SK-N-SH (cell line): ENCODE measurements around the gene MGAT4A. TPM values are rescaled to one million over a fixed set of nuclear protein-coding genes. Genes with fewer than 3 reads are reported as not detected.

Source experiments
- CTCF ChIA-PET: fragments of 300-600, 350-600 bp; formaldehyde crosslinking; extraction: SDS; loops from one replicate; lab custom pipeline; 2021; lab: Yijun Ruan, JAX
- POLR2A ChIA-PET: fragments of 350-600 bp; sonication (Branson Sonifier 250); formaldehyde crosslinking; extraction: SDS; loops from one replicate; lab custom pipeline; 2020; ENCODE audit warnings: antibody characterized with exemption, inconsistent platforms; lab: Yijun Ruan, JAX
- DNase-seq: peaks from one replicate; pipeline ENCODE4 v3.0.0; 2012
- H2AFZ ChIP-seq: fragments of 200-600 bp; sonication (generic); 2 replicates; pipeline ENCODE4 v1.8.1; 2016; ENCODE audit warnings: antibody characterized with exemption, mild to moderate bottlenecking, low read depth
- H3F3A ChIP-seq: fragments of 200-600 bp; sonication (generic); replicated peaks from 2 replicates; pipeline ENCODE3; 2016; ENCODE audit warnings: antibody characterized with exemption, mild to moderate bottlenecking; ENCODE audit not compliant: insufficient read depth
- H3K27ac ChIP-seq, 2 experiments: fragments of 200-500 bp in 1 of 2; fragments of 200-600 bp in 1 of 2; sonication (Bioruptor generic) in 1 of 2; sonication (generic), shearing (Covaris generic) in 1 of 2; 2 replicates each; pipeline versions ENCODE4 v1.5.1 to v1.6.1; 2014 to 2016; ENCODE audit warnings: low read depth in 2 of 2, inconsistent platforms in 1 of 2, low read length in 1 of 2, mild to moderate bottlenecking in 1 of 2, mixed read lengths in 1 of 2
- H3K27me3 ChIP-seq: fragments of 200-600 bp; sonication (generic), shearing (Covaris generic); 2 replicates; pipeline ENCODE4 v1.6.1; 2016; ENCODE audit warnings: mixed run types; ENCODE audit not compliant: insufficient read depth
- H3K36me3 ChIP-seq, 2 experiments: fragments of 200-500 bp in 1 of 2; fragments of 200-600 bp in 1 of 2; sonication (Bioruptor generic) in 1 of 2; sonication (generic) in 1 of 2; replicated peaks in 1 of 2; 2 replicates each; pipeline versions ENCODE3 to v1.5.1; 2014 to 2016; ENCODE audit warnings: low read length in 1 of 2, mild to moderate bottlenecking in 1 of 2; ENCODE audit not compliant: insufficient read depth in 2 of 2, control insufficient read depth in 1 of 2
- H3K4me1 ChIP-seq, 2 experiments: fragments of 200-500 bp in 1 of 2; fragments of 200-600 bp in 1 of 2; sonication (Bioruptor generic) in 1 of 2; sonication (generic), shearing (Covaris generic) in 1 of 2; 2 replicates each; pipeline versions ENCODE4 v1.5.1 to v1.6.1; 2014 to 2016; ENCODE audit warnings: low read depth in 1 of 2, low read length in 1 of 2, mixed run types in 1 of 2; ENCODE audit not compliant: insufficient read depth in 2 of 2, control insufficient read depth in 1 of 2
- H3K4me2 ChIP-seq: fragments of 200-600 bp; sonication (generic), shearing (Covaris generic); 2 replicates; pipeline ENCODE4 v1.6.1; 2017; ENCODE audit warnings: mixed run types
- H3K4me3 ChIP-seq, 2 experiments: fragments of 200-500 bp in 1 of 2; fragments of 200-600 bp in 1 of 2; sonication (Bioruptor generic) in 1 of 2; sonication (generic), shearing (Covaris generic) in 1 of 2; 2 replicates each; pipeline versions ENCODE4 v1.5.1 to v1.8.1; 2014 to 2016; ENCODE audit warnings: low read depth in 2 of 2, inconsistent platforms in 1 of 2, low read length in 1 of 2, mild to moderate bottlenecking in 1 of 2, mixed read lengths in 1 of 2, moderate library complexity in 1 of 2
- H3K79me2 ChIP-seq: fragments of 200-600 bp; sonication (generic); 2 replicates; pipeline ENCODE4 v1.8.1; 2017; ENCODE audit warnings: mild to moderate bottlenecking; ENCODE audit not compliant: insufficient read depth
- H3K9ac ChIP-seq: fragments of 200-600 bp; sonication (generic); 2 replicates; pipeline ENCODE4 v1.6.1; 2017; ENCODE audit warnings: mixed run types
- H3K9me2 ChIP-seq: fragments of 200-600 bp; sonication (generic); 2 replicates; pipeline ENCODE4 v1.6.1; 2017; ENCODE audit warnings: mixed run types
- H3K9me3 ChIP-seq: fragments of 200-600 bp; sonication (generic); 2 replicates; pipeline ENCODE4 v1.6.1; 2017; ENCODE audit warnings: mixed run types, mild to moderate bottlenecking, moderate library complexity
- H4K20me1 ChIP-seq: fragments of 200-600 bp; sonication (generic); 2 replicates; pipeline ENCODE4 v1.6.1; 2017; ENCODE audit warnings: mild to moderate bottlenecking, mixed run types; ENCODE audit not compliant: insufficient read depth
- CTCF ChIP-seq: fragments of 200-600 bp; sonication (generic); IDR thresholded peaks from 2 replicates; pipeline ENCODE4 v1.6.1; 2017; ENCODE audit warnings: antibody characterized with exemption, mild to moderate bottlenecking, moderate library complexity
- ELF1 ChIP-seq: IDR thresholded peaks from 2 replicates; pipeline ENCODE4 v1.4.0; 2012
- EP300 ChIP-seq, 2 experiments: IDR thresholded peaks; 2 replicates each; pipeline versions ENCODE4 v1.4.0 to v1.6.1; 2012; ENCODE audit warnings: borderline replicate concordance in 1 of 2, low read depth in 1 of 2, low read length in 1 of 2
- FOSL2 ChIP-seq: IDR thresholded peaks from 2 replicates; pipeline ENCODE4 v1.4.0; 2012; ENCODE audit warnings: low read depth, mild to moderate bottlenecking, moderate library complexity, borderline replicate concordance
- FOXJ3 ChIP-seq: sonication (generic); formaldehyde crosslinking; IDR thresholded peaks from 2 replicates; pipeline ENCODE4 v1.5.1; 2020; ENCODE audit warnings: mild to moderate bottlenecking, missing genetic modification reagents
- FOXM1 ChIP-seq: IDR thresholded peaks from 2 replicates; pipeline ENCODE4 v1.4.0; 2012; ENCODE audit warnings: low read depth, mild to moderate bottlenecking
- GATA2 ChIP-seq: sonication (generic); formaldehyde crosslinking; IDR thresholded peaks from 2 replicates; pipeline ENCODE4 v1.5.0; 2020; ENCODE audit warnings: mild to moderate bottlenecking, missing genetic modification reagents
- IRF3 ChIP-seq: fragments of 150-350 bp; IDR thresholded peaks from 2 replicates; pipeline ENCODE4 v1.6.1; 2016; ENCODE audit warnings: mild to moderate bottlenecking, low read depth, low read length
- JUND ChIP-seq: IDR thresholded peaks from 2 replicates; pipeline ENCODE4 v1.4.0; 2012
- MXI1 ChIP-seq: IDR thresholded peaks from 2 replicates; pipeline ENCODE4 v1.6.1; 2012; ENCODE audit warnings: mild to moderate bottlenecking, low read depth, low read length, improper control_type of control experiment
- POLR2AphosphoS5 ChIP-seq: IDR thresholded peaks from 2 replicates; pipeline ENCODE4 v1.6.1; 2012; ENCODE audit warnings: low read depth, low read length
- RCOR1 ChIP-seq: fragments of 150-350 bp; IDR thresholded peaks from 2 replicates; pipeline ENCODE4 v1.6.1; 2017; ENCODE audit warnings: antibody characterized with exemption, low read length
- SMC3 ChIP-seq: IDR thresholded peaks from 2 replicates; pipeline ENCODE4 v1.6.1; 2012; ENCODE audit warnings: low read depth, low read length, improper control_type of control experiment
- TCF12 ChIP-seq: IDR thresholded peaks from 2 replicates; pipeline ENCODE4 v1.4.0; 2012
- WGBS: methylation state at CpG from one replicate; pipeline ENCODE4 v1.1.6; 2017; ENCODE audit warnings: low lambda C conversion rate; 5-methylcytosine and 5-hydroxymethylcytosine counted together
- polyA plus RNA-seq, 3 experiments: library from polyadenylated mRNA; depleted of rRNA; stranded (reverse); fragments of >200 nt; gene quantifications; 2 replicates each; pipeline ENCODE4 v1.2.3, GENCODE V29; 2012
- TF ChIP-seq, protein P1 (sequence below): IDR thresholded peaks from 2 replicates; pipeline ENCODE4 v1.4.0; 2012; ENCODE audit warnings: low read depth, borderline replicate concordance

The MGAT4A gene
- polyA plus RNA-seq, 1 of the 3 experiments (the other 2 are of a cell fraction) = 0.07 TPM

GRCh38 chr2:98701230-98701629, 29.7 kb downstream of the MGAT4A start:
- Histone ChIP-seq H2AFZ (no peak overlapping the region), H3F3A (no peaks in the 10 kb centered on the region), H3K4me2 (no peak overlapping the region), H3K9me3 (no peaks in the 10 kb centered on the region), H4K20me1 (no peaks in the 10 kb centered on the region), H3K36me3 (no peaks in the 10 kb centered on the region), H3K4me3 (no peak overlapping the region), H3K27me3 (no peaks in the 10 kb centered on the region), H3K79me2 (no peaks in the 10 kb centered on the region), H3K4me1 (peaks cover 0 to 9% of the 10 kb centered on the region in 2 experiments; a peak in 1 of 4 replicates), H3K9me2 (no peaks in the 10 kb centered on the region), H3K27ac (no peak overlapping the region; a peak in 1 of 4 replicates), H3K9ac (no peak overlapping the region)
- no peak for TF ChIP-seq RCOR1
- no peak for TF ChIP-seq EP300 (IDR thresholded peaks at IDR 0.05; ENCODE audit: borderline replicate concordance in 1 of 2, low read depth in 1 of 2, low read length in 1 of 2)
- no peak for TF ChIP-seq CTCF
- no peak for TF ChIP-seq MXI1
- no peak for TF ChIP-seq FOSL2
- TF ChIP-seq ELF1 = no peak
- TF ChIP-seq, protein P1, sequence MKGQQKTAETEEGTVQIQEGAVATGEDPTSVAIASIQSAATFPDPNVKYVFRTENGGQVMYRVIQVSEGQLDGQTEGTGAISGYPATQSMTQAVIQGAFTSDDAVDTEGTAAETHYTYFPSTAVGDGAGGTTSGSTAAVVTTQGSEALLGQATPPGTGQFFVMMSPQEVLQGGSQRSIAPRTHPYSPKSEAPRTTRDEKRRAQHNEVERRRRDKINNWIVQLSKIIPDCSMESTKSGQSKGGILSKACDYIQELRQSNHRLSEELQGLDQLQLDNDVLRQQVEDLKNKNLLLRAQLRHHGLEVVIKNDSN = no peak
- TF ChIP-seq IRF3 = no peak
- no peak for TF ChIP-seq GATA2
- no peak for TF ChIP-seq POLR2AphosphoS5
- TF ChIP-seq JUND = no peak
- no peak for TF ChIP-seq TCF12
- CTCF ChIA-PET = interaction anchor here (0.9 kb wide), 1 partner anchor 980 kb away, joined by 4 read pairs; no protein-coding TSS in a partner anchor
- POLR2A ChIA-PET = no interaction called here
- DNase-seq = no peak
- 56% methylated on average over 1 of the region's 1 CpG for whole genome bisulfite sequencing

GRCh38 chr2:98698896-98699295, 32.0 kb downstream of the MGAT4A start:
- Histone ChIP-seq H3F3A (no peaks in the 10 kb centered on the region), H3K4me3 (no peak overlapping the region), H3K9me2 (no peaks in the 10 kb centered on the region), H3K27me3 (no peaks in the 10 kb centered on the region), H3K4me1 (peaks cover 0 to 9% of the 10 kb centered on the region in 2 experiments; a peak in 1 of 4 replicates), H3K9me3 (no peaks in the 10 kb centered on the region), H3K4me2 (no peak overlapping the region), H3K9ac (no peak overlapping the region), H3K79me2 (no peaks in the 10 kb centered on the region), H4K20me1 (no peaks in the 10 kb centered on the region), H2AFZ (no peak overlapping the region), H3K36me3 (no peaks in the 10 kb centered on the region), H3K27ac (no peak overlapping the region)
- ChIA-PET CTCF (interaction anchor here (0.5 kb wide), 1 partner anchor 36 kb away, joined by 4 read pairs; no protein-coding TSS in a partner anchor), POLR2A (no interaction called here)
- 61% methylated on average over 6 of the region's 6 CpGs for WGBS
- DNase-seq = no peak
- TF ChIP-seq FOXJ3 (CRISPR knock-in tag) (no peak), SMC3 (no peak), FOXM1 (no peak)
